Tibial nerve (tissue), 4 donors: Measurements from ENCODE around the gene ATG5. TPM values are rescaled to one million over a fixed set of nuclear protein-coding genes. Genes with fewer than 3 reads are reported as not detected.

Experiments used
- DNase-seq, 2 donors: peaks; one replicate each; pipeline ENCODE4 v3.0.0-alpha.2; 2019; ENCODE audit warnings: low spot score in 2 of 2
- H3K27ac ChIP-seq, 4 donors: fragments of 200-600 bp; sonication (generic) in 3 of 4; one replicate each; pipeline ENCODE4 v1.5.1; 2017 to 2019; ENCODE audit warnings: mild to moderate bottlenecking in 1 of 4
- H3K27me3 ChIP-seq, 2 donors: fragments of 200-600 bp; sonication (generic) in 1 of 2; one replicate each; pipeline versions ENCODE4 v1.5.1 to v1.6.0; 2017 to 2019
- H3K36me3 ChIP-seq, 3 donors: fragments of 200-600 bp; sonication (generic); one replicate each; pipeline ENCODE4 v1.5.1; 2018 to 2019
- H3K4me1 ChIP-seq, 4 donors: fragments of 200-600 bp; sonication (generic) in 3 of 4; one replicate each; pipeline ENCODE4 v1.5.1; 2017 to 2019
- H3K4me3 ChIP-seq, 4 donors: fragments of 200-600 bp; sonication (generic) in 3 of 4; one replicate each; pipeline ENCODE4 v1.5.1; 2017 to 2019; ENCODE audit warnings: mild to moderate bottlenecking in 1 of 4, moderate library complexity in 1 of 4
- H3K9me3 ChIP-seq, 4 donors: fragments of 200-600 bp; sonication (generic) in 3 of 4; one replicate each; pipeline ENCODE4 v1.5.1; 2017 to 2019
- EP300 ChIP-seq, 2 donors: sonication (generic); formaldehyde crosslinking; IDR thresholded peaks; one replicate each; pipeline ENCODE4 v1.6.1; 2017; ENCODE audit warnings: antibody characterized with exemption in 2 of 2, mild to moderate bottlenecking in 1 of 2
- POLR2A ChIP-seq, 2 donors: fragments of 450-650 bp; IDR thresholded peaks; one replicate each; pipeline ENCODE4 v1.6.1; 2017; ENCODE audit warnings: antibody characterized with exemption in 2 of 2, mild to moderate bottlenecking in 2 of 2, moderate library complexity in 2 of 2
- WGBS, 2 donors: methylation state at CpG; one replicate each; pipeline ENCODE4 v1.1.5; 2018; 5-methylcytosine and 5-hydroxymethylcytosine counted together
- total RNA-seq, 4 donors: library from RNA; depleted of rRNA; stranded (reverse); fragments of >200 nt; gene quantifications; one replicate each; pipeline ENCODE4 v1.1.0, GENCODE V29; 2016
- TF ChIP-seq, protein P1 (sequence below), 5 experiments: fragments of 200-600 bp in 3 of 5; fragments of 450-650 bp in 2 of 5; sonication (generic) in 3 of 5; IDR thresholded peaks; one replicate each; pipeline ENCODE4 v1.5.1; 2016 to 2019; ENCODE audit warnings: antibody characterized with exemption in 5 of 5, mild to moderate bottlenecking in 3 of 5, moderate library complexity in 2 of 5

The ATG5 gene
- total RNA-seq, 4 donors from 2014 or later: 25.5 to 39.1 (median 35.7) TPM

DNA sequence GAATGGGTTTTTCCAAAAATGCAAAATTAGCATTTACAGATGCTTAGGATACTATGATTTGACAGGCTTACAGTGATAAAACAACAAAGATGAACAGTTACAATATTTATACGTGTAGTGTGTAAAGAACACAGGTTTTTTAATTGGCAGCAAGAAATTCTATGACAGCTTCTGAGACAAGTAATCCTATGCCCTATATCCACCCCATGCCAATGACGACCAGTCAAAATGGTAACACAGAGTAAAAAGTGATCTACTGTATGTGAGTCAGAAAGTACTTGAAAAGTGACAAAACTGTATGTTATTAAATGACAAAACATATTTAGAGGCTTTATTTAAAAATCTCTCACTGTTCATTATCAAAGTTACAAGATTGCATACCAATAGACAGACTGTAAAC, 139.9 kb downstream of the ATG5 start:
- no peak for DNase-seq
- H3K4me1 ChIP-seq: peaks cover 0 to 2% (median 0%) of the 10 kb centered on the region in 4 donors
- TF ChIP-seq EP300 (IDR thresholded peaks at IDR 0.05): no peak
- TF ChIP-seq POLR2A (IDR thresholded peaks at IDR 0.05): no peak
- TF ChIP-seq, protein P1, sequence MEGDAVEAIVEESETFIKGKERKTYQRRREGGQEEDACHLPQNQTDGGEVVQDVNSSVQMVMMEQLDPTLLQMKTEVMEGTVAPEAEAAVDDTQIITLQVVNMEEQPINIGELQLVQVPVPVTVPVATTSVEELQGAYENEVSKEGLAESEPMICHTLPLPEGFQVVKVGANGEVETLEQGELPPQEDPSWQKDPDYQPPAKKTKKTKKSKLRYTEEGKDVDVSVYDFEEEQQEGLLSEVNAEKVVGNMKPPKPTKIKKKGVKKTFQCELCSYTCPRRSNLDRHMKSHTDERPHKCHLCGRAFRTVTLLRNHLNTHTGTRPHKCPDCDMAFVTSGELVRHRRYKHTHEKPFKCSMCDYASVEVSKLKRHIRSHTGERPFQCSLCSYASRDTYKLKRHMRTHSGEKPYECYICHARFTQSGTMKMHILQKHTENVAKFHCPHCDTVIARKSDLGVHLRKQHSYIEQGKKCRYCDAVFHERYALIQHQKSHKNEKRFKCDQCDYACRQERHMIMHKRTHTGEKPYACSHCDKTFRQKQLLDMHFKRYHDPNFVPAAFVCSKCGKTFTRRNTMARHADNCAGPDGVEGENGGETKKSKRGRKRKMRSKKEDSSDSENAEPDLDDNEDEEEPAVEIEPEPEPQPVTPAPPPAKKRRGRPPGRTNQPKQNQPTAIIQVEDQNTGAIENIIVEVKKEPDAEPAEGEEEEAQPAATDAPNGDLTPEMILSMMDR (IDR thresholded peaks at IDR 0.05): no peak
- H3K27me3 ChIP-seq: no peaks in the 10 kb centered on the region
- H3K36me3 ChIP-seq: peaks cover 0 to 8% (median 0%) of the 10 kb centered on the region in 3 donors
- no peak overlapping the region for H3K4me3 ChIP-seq
- 93 to 100% methylated on average over 2 of the region's 2 CpGs for WGBS, 2 donors
- no peak overlapping the region for H3K27ac ChIP-seq
- H3K9me3 ChIP-seq: no peaks in the 10 kb centered on the region

DNA sequence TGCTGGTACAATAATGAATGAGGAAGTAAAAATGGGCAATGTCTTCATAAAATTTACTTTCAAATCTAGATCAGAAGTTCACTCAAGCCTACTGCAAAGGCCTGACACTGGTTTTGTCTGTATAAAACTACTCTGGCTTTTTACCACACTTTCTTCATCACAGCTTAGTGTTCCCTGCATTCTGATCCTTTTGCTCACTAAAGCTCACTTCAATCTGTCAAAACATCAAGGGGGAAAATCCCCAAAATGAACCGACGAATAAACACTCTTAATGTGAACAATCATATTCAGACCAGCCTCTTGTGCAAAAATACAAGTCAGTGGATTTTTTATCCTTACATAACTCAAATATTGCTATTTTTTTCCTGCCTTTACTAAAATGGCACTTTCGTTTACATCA, 140.9 kb downstream of the ATG5 start:
- no peak for DNase-seq
- Histone ChIP-seq H3K36me3 (peaks cover 0 to 8% (median 0%) of the 10 kb centered on the region in 3 donors), H3K4me3 (no peak overlapping the region), H3K27ac (no peak overlapping the region), H3K4me1 (peaks cover 0 to 2% (median 0%) of the 10 kb centered on the region in 4 donors), H3K9me3 (no peaks in the 10 kb centered on the region), H3K27me3 (no peaks in the 10 kb centered on the region)
- TF ChIP-seq POLR2A (IDR thresholded peaks at IDR 0.05) (no peak), EP300 (IDR thresholded peaks at IDR 0.05) (no peak)
- TF ChIP-seq, protein P1 (IDR thresholded peaks at IDR 0.05): no peak
- 73 to 96% methylated on average over 3 of the region's 3 CpGs for WGBS, 2 donors

DNA sequence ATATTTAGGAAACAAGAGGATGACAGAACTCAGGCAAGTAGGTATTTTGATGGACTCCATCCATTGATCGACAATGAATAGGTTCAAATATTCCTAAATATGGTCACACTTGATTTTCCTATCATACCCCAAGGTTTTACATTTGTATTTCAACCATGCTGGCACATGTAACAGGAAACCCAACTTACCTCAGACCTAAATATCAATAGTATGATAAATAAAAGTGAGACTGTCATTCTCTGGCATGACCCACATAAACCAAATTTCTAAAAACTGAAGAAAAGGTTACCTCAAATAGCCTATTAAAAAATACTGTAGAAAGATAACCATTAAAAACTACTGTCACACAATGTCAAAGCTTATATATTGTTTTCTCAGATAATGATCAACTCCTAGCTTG, 142.1 kb downstream of the ATG5 start:
- WGBS, 2 donors: 86 to 100% methylated on average over 1 of the region's 1 CpG
- TF ChIP-seq POLR2A (IDR thresholded peaks at IDR 0.05): no peak
- TF ChIP-seq, protein P1 (IDR thresholded peaks at IDR 0.05): no peak
- TF ChIP-seq EP300 (IDR thresholded peaks at IDR 0.05): no peak

DNA sequence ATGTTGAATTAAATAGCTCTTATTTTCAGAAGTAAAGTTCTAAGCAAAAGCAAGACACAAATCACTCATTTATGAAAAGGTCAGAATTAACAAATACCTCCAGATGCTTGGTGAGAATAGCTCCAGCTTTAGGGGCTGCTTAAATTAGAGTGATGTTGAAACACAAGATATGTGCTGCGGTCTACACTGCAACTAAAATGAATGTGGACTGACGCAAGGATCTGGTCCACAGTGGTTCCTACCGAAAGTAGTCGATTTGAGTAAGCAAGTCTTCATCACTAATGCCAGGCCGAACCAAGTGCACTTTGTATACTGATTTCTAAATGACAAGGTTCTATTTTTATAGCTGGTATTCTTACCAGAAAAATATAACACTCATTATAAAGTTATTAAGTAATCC, 143.1 kb downstream of the ATG5 start:
- Histone ChIP-seq H3K27ac (no peak overlapping the region), H3K4me1 (no peaks in the 10 kb centered on the region), H3K27me3 (no peaks in the 10 kb centered on the region), H3K9me3 (no peaks in the 10 kb centered on the region), H3K36me3 (peaks cover 0 to 8% (median 0%) of the 10 kb centered on the region in 3 donors), H3K4me3 (no peak overlapping the region)
- DNase-seq: no peak
- TF ChIP-seq EP300 (IDR thresholded peaks at IDR 0.05) (no peak), POLR2A (IDR thresholded peaks at IDR 0.05) (no peak)
- TF ChIP-seq, protein P1 (IDR thresholded peaks at IDR 0.05): no peak
- 96 to 97% methylated on average over 5 of the region's 5 CpGs for WGBS, 2 donors

More for the DNA sequence above, 142.1 kb downstream of the ATG5 start:
- H3K36me3 ChIP-seq: peaks cover 0 to 8% (median 0%) of the 10 kb centered on the region in 3 donors
- H3K4me3 ChIP-seq: no peak overlapping the region
- H3K9me3 ChIP-seq: no peaks in the 10 kb centered on the region
- no peak for DNase-seq
- peaks cover 0 to 2% (median 0%) of the 10 kb centered on the region in 4 donors for H3K4me1 ChIP-seq
- H3K27ac ChIP-seq: no peak overlapping the region
- H3K27me3 ChIP-seq: no peaks in the 10 kb centered on the region

DNA sequence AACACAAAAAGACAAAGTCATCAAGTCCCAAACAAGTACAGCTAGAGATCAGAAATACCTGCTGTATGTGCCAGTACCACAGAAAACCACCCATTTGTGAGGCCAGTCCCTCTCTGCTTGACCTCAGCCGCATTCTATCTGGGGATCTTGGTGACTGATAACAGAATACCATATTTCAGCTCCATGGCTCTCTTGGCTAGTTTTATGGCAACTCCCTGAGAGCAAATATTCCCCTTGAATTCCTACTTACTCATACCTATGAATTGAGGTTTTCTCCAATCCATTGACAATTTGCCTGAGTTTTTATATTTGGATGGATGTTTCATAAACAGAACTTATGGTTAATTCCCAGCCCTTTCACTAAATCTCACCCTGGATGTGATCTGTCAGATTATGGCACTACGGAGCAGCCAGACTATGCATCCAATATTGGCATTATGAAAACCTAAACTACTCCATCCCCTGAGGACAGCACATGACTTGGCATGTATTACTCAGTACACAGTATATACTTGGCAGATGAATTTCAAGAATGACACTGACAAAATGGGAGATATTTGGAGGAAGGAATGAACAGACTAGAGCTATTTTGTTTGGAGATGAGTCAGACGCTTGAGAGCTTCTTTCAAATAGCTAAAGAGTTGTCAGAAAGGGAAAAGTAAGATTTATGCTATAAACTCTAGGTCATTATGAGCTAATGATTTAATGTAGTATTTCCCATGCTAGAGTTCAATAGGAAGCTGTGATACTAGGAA, 143.7 kb downstream of the ATG5 start:
- Histone ChIP-seq H3K27ac (no peak overlapping the region), H3K36me3 (peaks cover 0 to 8% (median 0%) of the 10 kb centered on the region in 3 donors), H3K27me3 (no peaks in the 10 kb centered on the region), H3K4me1 (no peaks in the 10 kb centered on the region), H3K9me3 (no peaks in the 10 kb centered on the region), H3K4me3 (no peak overlapping the region)
- DNase-seq: no peak
- 81 to 84% methylated on average over 3 of the region's 3 CpGs for WGBS, 2 donors
- TF ChIP-seq, protein P1 (IDR thresholded peaks at IDR 0.05): no peak
- TF ChIP-seq EP300 (IDR thresholded peaks at IDR 0.05) (no peak), POLR2A (IDR thresholded peaks at IDR 0.05) (no peak)
